Effector memory CD4-positive, alpha-beta T cell (primary cell): ENCODE data around the gene TMEM94.
"Not testable (repeated sequence)": the region's sequence is repeated elsewhere in the genome, so short reads cannot be mapped to it uniquely, and the experiment has no call there.

Experiments used
- DNase-seq, 3 donors: peaks; one replicate each; pipeline ENCODE4 v3.0.0-alpha.2; 2020
- H3K27ac ChIP-seq: 2 replicates; pipeline ENCODE4 v1.7.0; 2013; ENCODE audit warnings: mild to moderate bottlenecking, low read length, moderate library complexity; ENCODE audit not compliant: insufficient read depth, poor library complexity, severe bottlenecking
- H3K27me3 ChIP-seq: replicated peaks from 2 replicates; pipeline ENCODE4 v1.7.0; 2013; ENCODE audit warnings: mild to moderate bottlenecking, low read length; ENCODE audit not compliant: insufficient read depth, control insufficient read depth, poor library complexity, severe bottlenecking
- H3K36me3 ChIP-seq: 2 replicates; pipeline ENCODE4 v1.7.0; 2013; ENCODE audit warnings: mild to moderate bottlenecking, low read length, moderate library complexity; ENCODE audit not compliant: control insufficient read depth, insufficient read depth
- H3K4me1 ChIP-seq: 2 replicates; pipeline ENCODE4 v1.7.0; 2013; ENCODE audit warnings: low read length, mild to moderate bottlenecking; ENCODE audit not compliant: control insufficient read depth, insufficient read depth, poor library complexity, severe bottlenecking
- H3K4me3 ChIP-seq: 2 replicates; pipeline ENCODE4 v1.7.0; 2013; ENCODE audit warnings: low read length, low read depth, mild to moderate bottlenecking; ENCODE audit not compliant: insufficient read depth, poor library complexity, severe bottlenecking
- H3K9me3 ChIP-seq: 2 replicates; pipeline ENCODE4 v1.7.0; 2013; ENCODE audit warnings: mild to moderate bottlenecking, low read length, moderate library complexity; ENCODE audit not compliant: control insufficient read depth

TMEM94 gene

DNA sequence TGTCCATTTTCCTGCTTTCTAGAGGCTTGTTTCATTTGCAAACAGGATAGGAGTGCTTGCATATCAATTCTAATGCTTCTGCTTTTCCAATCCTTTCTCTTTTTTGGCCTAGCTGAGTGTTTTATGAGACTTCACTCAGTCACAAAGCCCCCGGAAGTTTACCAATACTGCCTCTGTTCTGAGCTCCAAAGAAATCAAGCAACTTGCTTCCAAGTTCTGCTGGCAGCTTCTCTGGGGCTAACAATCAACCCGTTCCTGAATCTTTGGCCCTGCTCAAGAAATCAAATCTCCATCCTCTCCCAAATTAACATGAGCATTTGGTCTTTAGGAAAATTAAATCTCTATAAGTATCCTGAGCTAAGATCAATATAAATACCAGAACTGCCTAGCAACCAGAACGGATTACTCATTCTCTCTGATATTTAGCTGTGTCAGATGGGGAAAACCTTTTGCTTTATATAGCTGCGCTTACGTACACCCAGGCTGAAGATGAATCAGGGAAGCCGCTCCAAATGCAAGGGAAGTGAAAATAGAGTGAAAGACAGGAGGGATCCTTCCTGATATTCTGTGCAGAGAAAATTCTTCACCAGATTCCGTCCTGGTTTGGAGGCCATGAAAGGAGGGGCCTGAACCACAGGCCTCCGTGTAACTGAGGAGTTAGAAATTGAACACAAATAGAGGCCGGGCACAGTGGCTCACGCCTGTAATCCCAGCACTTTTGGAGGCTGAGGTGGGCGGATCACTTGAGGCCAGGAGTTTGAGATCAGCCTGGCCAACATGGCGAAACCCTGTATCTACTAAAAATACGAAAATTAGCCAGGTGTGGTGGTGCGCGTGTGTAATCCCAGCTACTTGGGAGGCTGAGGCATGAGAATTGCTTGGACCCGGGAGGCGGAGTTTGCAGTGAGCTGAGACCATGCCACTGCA, 27.6 kb upstream of the TMEM94 start:
- H3K4me3 ChIP-seq, result no peak overlapping the region
- no peaks in the 10 kb centered on the region for H3K27me3 ChIP-seq
- H3K27ac ChIP-seq, result no peak overlapping the region
- no peaks in the 10 kb centered on the region for H3K36me3 ChIP-seq
- DNase-seq, result no peak
- H3K4me1 ChIP-seq, result peaks cover 6% of the 10 kb centered on the region
- H3K9me3 ChIP-seq, result no peaks in the 10 kb centered on the region

DNA sequence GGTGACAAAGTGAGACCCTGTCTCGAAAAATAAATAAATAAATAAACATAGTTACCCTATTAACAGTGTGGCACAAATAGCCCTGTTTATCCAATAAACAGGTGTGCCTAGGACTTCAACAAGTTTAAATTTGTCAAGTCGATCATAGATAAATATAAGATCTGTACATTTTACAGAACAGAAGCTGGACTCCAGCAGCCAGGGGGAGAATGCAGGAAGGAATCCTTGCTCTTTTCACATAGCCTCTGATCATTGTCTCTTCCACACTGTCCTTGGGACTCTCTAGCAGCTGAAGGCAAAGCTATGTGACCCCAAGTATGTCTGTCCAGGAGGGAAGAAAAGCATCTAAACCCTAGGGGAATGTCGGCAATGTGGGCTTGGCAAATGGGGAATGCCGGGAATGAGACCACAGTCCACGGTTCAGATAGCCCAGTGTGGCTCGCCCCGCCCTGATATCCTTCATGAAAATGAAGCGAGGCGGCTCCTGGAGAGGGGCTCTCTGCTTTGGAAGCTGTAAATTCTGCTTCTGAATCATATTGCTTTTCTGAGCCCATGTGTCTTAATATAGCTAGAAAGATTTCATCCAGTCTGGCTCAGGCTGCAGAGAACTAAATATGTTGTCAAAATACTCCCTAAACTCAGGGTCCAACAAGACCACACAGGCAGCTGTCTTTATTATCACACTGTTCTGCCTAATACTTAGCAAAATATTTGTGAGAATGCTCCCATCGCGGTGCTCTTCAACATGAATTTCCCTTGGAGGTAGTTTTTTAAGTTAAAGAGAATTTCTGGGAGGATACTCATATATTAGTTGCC, 26.1 kb upstream of the TMEM94 start:
- Histone ChIP-seq H3K27ac (no peak overlapping the region), H3K9me3 (no peaks in the 10 kb centered on the region)

DNA sequence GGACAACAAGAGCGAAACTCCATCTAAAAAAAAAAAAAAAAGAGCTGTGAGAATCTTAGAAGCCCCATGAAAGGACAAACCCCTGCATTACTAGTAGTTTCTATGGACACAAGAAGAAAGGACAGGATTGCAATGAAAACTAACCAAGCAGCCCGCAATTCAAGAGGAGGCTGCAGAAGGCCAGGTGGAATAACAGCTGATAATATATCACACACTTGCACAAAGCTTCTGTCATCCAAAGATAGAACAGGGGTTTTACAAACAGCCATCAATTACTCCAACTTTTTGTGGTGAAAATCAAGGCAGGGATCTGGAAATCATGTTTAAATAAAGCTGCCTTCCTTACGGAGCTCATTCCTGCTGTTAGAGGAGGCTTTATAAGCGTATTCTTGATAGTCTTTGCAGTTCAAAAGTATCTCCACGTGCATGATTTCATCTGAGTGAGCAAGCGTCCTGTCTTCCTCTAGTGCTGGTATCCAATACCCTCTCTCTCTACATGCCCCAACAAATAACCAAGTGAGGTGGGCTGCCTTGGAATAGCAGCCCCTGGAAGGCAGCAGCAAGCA, 23.1 kb upstream of the TMEM94 start:
- Histone ChIP-seq H3K4me1 (peaks cover 15% of the 10 kb centered on the region), H3K27ac (no peak overlapping the region), H3K4me3 (no peak overlapping the region), H3K36me3 (no peaks in the 10 kb centered on the region), H3K27me3 (no peaks in the 10 kb centered on the region), H3K9me3 (no peaks in the 10 kb centered on the region)
- DNase-seq, result no peak

More for the DNA sequence above, 26.1 kb upstream of the TMEM94 start:
- H3K4me1 ChIP-seq, result peaks cover 13% of the 10 kb centered on the region
- H3K27me3 ChIP-seq, result no peaks in the 10 kb centered on the region
- no peak overlapping the region for H3K4me3 ChIP-seq
- no peak for DNase-seq
- H3K36me3 ChIP-seq, result no peaks in the 10 kb centered on the region

DNA sequence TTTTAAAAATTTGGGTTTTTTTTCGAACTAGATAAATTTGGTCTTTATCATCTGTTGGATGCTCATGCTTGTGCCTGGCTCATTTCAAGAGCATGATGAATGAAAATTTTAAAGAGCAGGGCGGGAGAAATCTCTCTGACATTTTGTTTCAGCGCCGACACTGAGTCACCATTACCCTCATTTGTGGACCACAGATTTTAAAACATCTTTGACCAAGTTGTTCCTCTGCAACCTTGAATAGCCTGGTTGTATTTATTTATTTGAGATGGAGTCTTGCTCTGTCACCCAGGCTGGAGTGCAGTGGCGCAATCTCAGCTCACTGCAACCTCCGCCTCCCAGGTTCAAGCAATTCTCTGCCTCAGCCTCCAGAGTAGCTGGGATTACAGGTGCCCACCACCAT, 22.0 kb upstream of the TMEM94 start:
- not testable (repeated sequence) for H3K9me3 ChIP-seq, H3K27me3 ChIP-seq, H3K27ac ChIP-seq, DNase-seq, H3K36me3 ChIP-seq, H3K4me3 ChIP-seq
- peaks cover 15% of the 10 kb centered on the region for H3K4me1 ChIP-seq

DNA sequence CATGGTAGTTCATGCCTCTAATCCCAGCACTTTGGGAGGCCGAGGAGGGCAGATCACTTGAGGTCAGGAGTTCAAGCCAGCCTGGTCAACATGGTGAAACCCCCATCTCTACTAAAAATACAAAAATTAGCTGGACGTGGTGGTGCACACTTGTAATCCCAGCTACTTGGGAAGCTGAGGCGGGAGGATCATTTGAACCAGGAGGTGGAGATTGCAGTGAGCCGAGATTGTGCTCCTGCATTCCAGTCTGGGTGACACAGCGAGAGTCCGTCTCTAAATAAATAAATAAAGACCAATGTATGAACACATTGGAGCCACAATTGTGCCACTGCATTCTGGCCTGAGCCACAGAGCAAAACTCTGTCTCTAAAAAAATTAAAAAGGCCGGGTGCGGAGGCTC, 19.0 kb upstream of the TMEM94 start:
- H3K9me3 ChIP-seq, H3K4me3 ChIP-seq, H3K27ac ChIP-seq, H3K27me3 ChIP-seq, H3K36me3 ChIP-seq, DNase-seq: not testable (repeated sequence)
- H3K4me1 ChIP-seq, result peaks cover 15% of the 10 kb centered on the region

DNA sequence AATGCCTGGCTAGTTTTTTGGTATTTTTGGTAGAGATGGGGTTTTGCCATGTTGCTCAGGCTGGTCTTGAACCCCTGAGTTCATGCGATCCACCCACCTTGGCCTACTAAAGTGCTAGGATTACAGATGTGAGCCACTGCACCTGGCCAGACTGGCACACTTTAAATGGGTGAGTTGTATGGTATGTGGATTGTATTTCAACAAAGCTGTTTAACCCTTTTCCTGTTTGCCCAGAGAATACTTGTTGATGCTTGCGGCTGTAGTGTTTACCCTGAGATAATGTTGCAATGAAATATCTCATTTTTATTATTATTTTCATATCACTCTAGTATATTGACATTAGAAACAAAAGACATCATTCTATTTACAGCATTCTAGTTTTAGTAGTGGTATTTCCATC, 17.1 kb upstream of the TMEM94 start:
- H3K36me3 ChIP-seq, result no peaks in the 10 kb centered on the region
- H3K4me1 ChIP-seq, result peaks cover 15% of the 10 kb centered on the region
- DNase-seq, result no peak
- no peak overlapping the region for H3K27ac ChIP-seq
- no peaks in the 10 kb centered on the region for H3K9me3 ChIP-seq
- no peaks in the 10 kb centered on the region for H3K27me3 ChIP-seq
- no peak overlapping the region for H3K4me3 ChIP-seq

DNA sequence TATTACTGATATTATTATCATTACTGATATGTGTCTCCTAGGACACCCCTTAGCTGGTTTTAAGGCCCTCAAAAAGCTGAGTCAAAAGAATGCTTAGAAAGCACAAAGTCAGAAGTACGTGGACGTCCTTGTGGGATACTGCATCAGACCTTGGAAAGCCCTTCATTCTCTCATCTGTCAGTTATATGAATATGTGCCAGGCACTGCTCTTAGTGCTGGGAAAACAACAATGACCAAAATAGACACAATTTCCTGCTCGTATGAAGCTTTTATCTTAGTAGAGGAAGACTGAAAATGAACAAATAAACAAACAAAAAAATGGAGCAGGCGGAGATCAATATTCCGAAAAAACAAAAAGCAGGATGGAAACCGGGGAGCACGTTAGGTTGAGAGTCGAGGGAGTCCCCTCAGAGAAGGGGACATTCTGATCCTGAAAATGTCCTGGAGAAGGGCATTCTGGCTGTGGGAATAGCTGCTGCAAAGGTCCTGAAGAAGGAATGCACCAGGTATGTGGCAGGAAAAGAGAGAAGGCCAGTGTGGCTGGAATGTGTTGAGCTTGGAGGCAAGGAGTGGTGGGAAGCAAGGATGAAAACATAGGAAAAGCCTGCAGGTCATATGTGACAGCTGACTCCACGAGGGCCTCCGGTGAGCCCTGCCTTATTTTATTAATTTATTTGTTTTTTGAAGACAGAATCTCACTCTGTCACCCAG, 15.5 kb upstream of the TMEM94 start:
- H3K27ac ChIP-seq, result no peak overlapping the region

DNA sequence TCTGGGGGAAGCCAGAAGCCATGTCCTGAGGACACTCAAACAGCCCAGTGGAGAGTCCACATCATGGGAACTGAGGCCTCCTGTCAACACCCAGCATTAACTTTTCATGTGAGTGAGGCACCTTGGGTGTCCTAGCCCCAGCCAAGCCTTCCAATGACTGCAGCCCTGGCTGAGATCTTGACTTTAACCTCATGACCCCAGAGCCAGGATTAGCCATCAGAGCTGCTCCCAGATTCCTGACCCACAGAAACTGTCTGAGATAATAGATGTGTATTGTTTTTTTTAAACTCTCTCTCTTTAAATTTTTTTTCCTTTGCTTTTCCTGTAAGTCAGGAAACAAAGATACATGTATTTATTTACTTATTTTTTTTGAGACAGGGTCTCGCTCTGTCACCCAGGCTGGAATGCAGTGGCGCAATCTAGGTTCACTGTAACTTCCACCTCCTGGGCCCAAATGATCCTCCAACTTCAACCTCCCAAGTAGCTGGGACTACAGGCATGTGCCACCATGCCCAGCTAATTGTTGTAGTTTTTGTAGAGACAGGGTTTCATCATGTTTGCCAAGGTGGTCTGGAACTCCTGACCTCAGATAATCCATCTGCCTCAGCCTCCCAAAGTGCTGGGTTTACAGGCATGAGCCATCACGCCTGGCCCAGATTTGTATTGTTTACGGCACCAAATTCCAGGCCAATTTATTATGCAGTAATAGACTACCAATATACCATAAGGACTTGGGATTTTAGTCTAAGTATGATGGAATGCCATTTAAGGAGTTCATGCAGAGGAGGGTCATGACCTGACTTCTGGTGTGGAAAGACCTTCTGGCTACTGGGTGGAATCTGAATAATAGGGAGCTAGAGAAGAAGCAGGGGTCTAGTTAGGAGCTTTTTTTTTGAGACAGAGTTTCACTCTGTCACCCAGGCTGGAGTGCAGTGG, 14.0 kb upstream of the TMEM94 start:
- no peak for DNase-seq
- H3K27ac ChIP-seq, result no peak overlapping the region
- no peaks in the 10 kb centered on the region for H3K9me3 ChIP-seq
- H3K4me1 ChIP-seq, result no peaks in the 10 kb centered on the region
- no peaks in the 10 kb centered on the region for H3K36me3 ChIP-seq
- no peak overlapping the region for H3K4me3 ChIP-seq
- H3K27me3 ChIP-seq, result no peaks in the 10 kb centered on the region

More for the DNA sequence above, 15.5 kb upstream of the TMEM94 start:
- Histone ChIP-seq H3K4me1 (peaks cover 4% of the 10 kb centered on the region), H3K27me3 (no peaks in the 10 kb centered on the region), H3K36me3 (no peaks in the 10 kb centered on the region), H3K9me3 (no peaks in the 10 kb centered on the region), H3K4me3 (no peak overlapping the region)
- no peak for DNase-seq

DNA sequence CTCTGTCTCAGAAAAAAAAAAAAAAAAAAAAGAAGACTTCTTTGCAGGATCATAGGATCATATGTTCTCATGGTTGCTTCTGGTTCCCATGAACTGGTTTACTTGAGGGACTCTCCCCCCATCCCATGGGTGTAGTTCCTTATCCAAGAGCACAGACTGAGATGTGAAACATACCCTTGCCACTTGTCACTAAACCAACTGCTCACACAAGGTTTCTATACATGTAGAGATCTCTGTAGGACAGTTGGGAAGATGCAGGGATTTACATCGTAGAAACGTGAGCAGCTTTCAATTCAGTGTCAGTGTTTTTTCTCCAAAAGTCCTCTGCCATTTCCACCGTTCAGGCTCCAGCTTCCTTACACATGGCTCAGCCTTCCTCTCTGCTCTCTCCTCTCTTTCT, 11.1 kb upstream of the TMEM94 start:
- H3K27ac ChIP-seq, result no peak overlapping the region
- no peaks in the 10 kb centered on the region for H3K9me3 ChIP-seq
- no peaks in the 10 kb centered on the region for H3K4me1 ChIP-seq
- no peak for DNase-seq
- H3K27me3 ChIP-seq, result no peaks in the 10 kb centered on the region
- no peak overlapping the region for H3K4me3 ChIP-seq
- no peaks in the 10 kb centered on the region for H3K36me3 ChIP-seq
